NCI-H82 treated with DMSO at 0.1 percent for 48 hours (cell line): Measurements from ENCODE around the gene NDE1.
"Not testable (repeated sequence)": the region's sequence is repeated elsewhere in the genome, so short reads cannot be mapped to it uniquely, and the experiment has no call there.

Source experiments
- DNase-seq: peaks from one replicate; lab custom pipeline; 2025; ENCODE audit not compliant: unreplicated experiment; lab: John Stamatoyannopoulos, UW

The NDE1 gene

GRCh38 chr16:15650698-15651171 is 690 bp downstream of the NDE1 start:
- DNase-seq, result no peak

GRCh38 chr16:15652293-15653001 is 2.4 kb downstream of the NDE1 start:
- DNase-seq, result no peak

DNA sequence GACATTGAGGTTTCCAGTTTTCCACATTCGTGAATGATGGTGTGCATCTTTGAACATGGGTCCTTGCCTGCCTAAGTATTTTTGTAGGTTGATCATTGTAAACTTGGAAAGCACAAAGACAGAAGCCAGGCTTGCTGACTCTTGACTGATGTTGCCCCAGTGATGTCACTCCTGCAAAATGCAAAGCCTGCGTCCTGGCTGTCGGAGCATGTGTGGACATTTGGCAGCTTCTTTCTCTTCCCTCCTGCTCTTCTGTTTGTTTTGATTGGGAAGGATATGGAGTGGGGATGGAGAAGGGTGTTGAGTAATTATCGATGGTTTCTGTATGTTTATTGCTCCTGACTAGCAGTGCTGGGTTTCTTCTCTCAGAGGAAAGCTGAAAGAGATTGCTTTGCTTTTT is 3.2 kb downstream of the NDE1 start:
- DNase-seq, result no peak

DNA sequence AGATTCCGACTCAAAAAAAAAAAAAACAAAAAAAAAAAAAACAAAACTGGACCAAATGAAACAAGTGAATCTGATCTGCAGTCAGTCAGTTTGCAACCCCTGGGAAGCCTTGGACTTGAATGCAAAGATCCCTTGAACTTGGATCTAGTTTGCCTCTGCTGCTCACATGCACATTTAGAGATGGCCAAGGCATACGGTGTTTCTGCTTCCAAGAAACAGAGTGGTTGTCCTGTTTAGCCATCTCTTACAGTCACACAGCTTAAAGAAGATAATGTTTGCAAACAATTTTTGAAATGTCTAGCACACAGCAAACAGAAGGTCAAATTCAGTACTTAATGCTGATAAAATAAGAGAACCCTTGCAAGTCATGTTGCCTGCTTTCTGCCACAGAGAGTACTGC is 4.5 kb downstream of the NDE1 start:
- DNase-seq, result no peak

GRCh38 chr16:15655561-15655960 is 5.5 kb downstream of the NDE1 start:
- not testable (repeated sequence) for DNase-seq

DNA sequence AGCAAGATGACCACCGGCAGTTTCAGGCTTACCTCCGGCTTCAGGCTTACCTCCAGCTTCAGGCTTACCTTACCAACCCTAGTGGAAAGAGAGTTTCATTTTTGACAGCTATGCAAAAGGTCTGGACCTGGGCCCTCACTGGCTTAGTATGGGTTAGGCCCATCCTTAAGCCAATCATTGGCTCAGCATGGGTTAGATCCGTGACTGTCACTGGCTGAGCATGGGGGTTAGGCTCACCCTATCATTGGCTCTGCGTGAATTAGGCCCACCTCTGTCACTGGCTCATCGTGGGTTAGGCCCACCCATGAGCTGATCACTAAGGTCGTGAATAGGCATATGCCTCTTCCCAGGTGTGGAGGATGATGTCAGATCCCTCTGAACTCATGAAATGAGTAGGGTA is 8.1 kb downstream of the NDE1 start:
- DNase-seq, result no peak

GRCh38 chr16:15658556-15658955 is 8.5 kb downstream of the NDE1 start:
- no peak for DNase-seq

DNA sequence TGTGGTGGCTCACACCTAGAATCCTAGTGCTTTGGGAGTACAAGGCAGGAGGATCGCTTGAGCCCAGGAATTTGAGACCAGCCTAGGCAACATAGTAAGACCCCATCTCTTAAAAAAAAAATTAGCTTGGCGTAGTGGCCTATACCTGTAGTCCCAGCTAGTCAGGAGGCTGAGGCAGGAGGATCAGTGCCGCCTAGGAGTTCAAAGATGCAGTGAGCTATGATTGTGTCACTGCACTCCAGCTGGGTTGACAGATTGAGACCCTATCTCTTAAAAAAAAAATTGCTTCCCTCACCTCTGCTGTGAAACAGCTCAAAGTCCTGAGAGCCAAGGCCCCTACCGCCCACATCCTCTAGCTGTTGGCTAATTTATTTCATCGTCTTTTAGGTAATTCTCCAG is 10.2 kb downstream of the NDE1 start:
- DNase-seq, result no peak

GRCh38 chr16:15665107-15665506 is 15.1 kb downstream of the NDE1 start:
- DNase-seq, result no peak

GRCh38 chr16:15667091-15667742 is 17.2 kb downstream of the NDE1 start:
- no peak for DNase-seq

DNA sequence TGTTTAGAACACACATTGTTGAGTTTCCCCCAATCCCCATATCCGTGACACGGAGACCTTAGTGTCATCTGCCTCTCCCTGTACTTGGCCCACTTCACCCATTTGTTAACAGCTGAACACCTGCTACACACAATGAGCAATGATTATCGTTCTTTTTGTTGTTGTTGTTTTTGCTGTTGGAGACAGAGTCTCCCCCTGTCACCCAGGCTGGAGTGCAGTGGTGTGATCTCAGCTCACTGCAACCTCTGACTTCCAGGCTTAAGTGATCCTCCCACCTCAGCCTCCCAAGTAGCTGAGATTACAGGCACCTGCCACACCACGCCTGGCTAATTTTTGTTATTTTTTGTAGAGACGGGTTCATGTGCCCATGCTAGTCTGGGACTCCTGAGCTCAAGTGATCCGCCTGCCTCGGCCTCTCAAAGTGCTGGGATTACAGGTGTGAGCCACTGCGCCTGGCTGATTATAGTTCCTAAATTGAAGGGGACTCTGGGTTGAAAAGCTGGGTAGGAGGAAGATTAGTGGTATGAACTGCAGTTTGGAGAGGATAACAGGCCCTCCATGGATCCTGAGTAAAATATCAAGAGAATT is 21.6 kb downstream of the NDE1 start:
- DNase-seq, result no peak

GRCh38 chr16:15672127-15672513 is 22.1 kb downstream of the NDE1 start:
- DNase-seq, result not testable (repeated sequence)

- DNase-seq, result no peak
These were observed 22.6 kb downstream of the NDE1 start for GRCh38 chr16:15672514-15673167.

- DNase-seq, result no peak
These were observed 24.5 kb downstream of the NDE1 start for GRCh38 chr16:15674571-15674970.

DNA sequence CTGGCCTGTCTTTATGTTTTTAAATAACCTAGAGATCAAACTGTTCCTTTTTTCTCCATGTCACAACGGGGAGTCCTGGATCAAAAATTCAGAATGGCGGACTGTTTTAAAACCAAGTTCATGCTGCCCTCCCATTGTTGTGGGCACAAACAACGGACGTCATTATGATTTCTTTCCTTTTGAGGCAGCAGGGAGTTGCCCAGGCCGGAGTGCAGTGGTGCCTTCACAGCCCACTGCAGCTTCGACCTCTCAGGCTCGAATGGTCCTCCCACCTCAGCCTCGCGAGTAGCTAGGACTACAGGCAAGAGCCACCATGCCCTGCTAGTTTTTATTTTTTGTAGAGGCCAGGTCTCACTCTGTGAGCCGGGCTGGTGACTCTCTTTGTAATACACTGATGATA is 26.5 kb downstream of the NDE1 start:
- DNase-seq, result no peak

GRCh38 chr16:15677447-15677846 is 27.4 kb downstream of the NDE1 start:
- DNase-seq, result no peak

- DNase-seq, result no peak
These were observed 32.1 kb downstream of the NDE1 start for GRCh38 chr16:15682105-15682570.

DNA sequence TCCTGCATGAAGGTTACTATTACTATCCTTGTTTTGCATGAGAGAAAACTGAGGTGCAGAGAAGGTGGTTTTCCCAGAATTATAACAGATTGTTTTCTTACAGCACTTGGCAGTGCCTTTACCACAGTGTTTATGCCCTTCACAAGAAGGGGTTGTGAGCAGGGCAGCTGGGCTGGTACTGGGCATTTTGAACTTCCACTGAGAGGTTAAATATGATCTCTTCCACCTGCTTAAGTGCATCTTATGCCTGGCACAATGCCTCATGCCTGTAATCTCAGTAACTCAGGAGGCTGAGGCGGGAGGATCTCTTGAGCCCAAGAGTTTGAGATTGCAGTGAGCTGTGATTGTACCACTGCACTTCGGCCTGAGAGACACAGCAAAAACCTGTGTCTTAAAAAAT is 36.2 kb downstream of the NDE1 start:
- DNase-seq, result no peak

GRCh38 chr16:15689290-15689689 is 39.2 kb downstream of the NDE1 start:
- DNase-seq, result no peak

DNA sequence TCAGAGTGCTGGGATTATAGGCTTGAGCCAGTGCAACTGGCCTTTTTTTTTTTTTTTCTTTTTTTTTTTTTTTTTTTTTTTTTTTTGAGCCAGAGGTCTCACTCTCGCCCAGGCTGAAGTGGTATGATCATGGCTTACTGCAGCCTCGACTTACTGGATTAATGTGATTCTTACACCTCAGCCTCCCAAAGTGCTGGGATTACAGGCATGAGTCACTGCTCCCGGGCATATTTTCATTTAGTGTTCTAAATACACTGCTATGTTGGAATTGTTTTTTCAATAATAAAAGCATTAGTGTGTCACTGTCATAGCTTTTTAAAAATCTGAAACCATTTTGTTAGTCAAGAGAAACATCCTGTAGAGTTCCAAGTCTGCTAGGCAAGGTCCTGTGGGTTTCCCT is 40.3 kb downstream of the NDE1 start:
- no peak for DNase-seq

GRCh38 chr16:15691046-15691445 is 41.0 kb downstream of the NDE1 start:
- DNase-seq, result no peak

GRCh38 chr16:15692508-15692907 is 42.5 kb downstream of the NDE1 start:
- not testable (repeated sequence) for DNase-seq
